GM04504 (cell line): ENCODE data around the gene TCERG1L.
"Not testable (repeated sequence)": the region's sequence is repeated elsewhere in the genome, so short reads cannot be mapped to it uniquely, and the experiment has no call there.

Experiments
- DNase-seq: peaks from one replicate; pipeline ENCODE4 v3.0.0-alpha.2; 2012; ENCODE audit warnings: low read depth

Gene TCERG1L

GRCh38 chr10:131100418-131101410 lies 210.8 kb downstream of the TCERG1L start:
- not testable (repeated sequence) for DNase-seq

DNA sequence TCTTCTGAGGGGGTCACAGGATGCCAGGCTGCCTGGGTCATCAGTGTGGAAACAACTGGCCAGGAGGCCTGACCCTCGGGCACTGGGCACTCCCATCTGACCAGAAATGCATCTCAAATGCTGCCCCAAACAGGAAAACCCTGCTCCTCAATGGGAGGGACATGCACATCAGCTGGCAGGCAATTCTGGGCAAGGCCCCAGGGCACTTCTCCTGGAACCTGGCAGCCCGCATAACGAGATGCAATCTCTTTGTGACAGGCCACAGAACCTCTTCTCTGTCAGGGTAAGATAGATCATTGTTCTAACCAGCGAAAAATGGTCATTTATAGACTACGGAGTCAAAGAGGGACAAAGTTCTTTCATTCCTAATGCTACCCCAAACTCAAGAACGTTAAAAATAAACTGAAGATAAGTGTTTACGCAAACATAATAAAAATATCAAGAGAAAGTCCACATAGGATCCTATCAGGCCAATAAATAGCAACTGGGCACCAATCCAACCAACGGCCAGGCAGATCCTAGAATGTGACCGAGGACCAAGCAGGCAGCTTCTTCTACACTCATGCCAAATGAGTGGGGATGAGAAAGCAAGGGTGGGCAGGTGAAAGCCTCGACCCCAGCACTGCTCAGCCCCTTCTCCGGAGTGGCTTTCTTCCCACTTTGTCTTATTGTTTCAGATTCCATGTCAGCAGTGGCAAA lies 212.3 kb downstream of the TCERG1L start:
- DNase-seq, result no peak

DNA sequence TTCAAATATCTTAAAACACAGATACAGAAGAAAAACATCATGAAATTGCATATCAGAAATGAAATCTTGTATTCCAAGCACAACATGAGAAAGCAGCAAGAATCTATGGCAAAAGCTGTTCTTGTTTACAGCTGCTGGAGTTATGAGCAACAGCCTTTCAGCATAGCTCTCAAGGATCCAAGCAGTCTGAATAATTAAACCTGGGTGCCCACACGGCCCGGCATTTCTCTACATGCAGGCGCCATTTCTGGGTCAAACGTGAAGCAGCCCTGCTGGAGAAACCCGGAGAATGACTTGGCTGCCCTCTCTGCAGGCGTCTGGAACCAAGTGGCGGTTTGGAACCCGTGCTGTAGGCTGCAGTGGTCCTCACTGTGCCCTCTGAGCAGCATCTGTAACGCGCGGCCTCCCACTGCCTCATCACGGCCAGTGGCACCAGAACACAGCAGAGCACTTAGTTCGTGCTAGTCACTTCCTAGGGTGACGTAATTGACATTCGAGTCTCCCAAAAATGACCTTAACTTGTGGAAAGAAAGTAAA lies 213.0 kb downstream of the TCERG1L start:
- no peak for DNase-seq

GRCh38 chr10:131096031-131096430 lies 215.5 kb downstream of the TCERG1L start:
- no peak for DNase-seq

DNA sequence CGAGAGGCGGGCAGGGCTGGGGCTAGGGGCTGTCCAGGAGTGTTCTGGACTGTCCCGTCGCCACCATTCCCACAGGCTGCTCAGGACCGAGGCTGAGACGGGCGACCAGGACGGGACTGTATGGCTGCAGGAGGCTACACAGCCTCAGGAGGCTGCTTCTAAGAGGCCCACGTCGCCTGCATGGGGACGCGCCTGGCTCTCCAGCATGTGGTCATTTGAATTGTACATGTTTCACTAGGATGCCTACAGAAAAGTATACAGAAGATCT lies 216.3 kb downstream of the TCERG1L start:
- no peak for DNase-seq

- no peak for DNase-seq
These were observed 216.8 kb downstream of the TCERG1L start for GRCh38 chr10:131094527-131095312.

GRCh38 chr10:131093795-131094366 lies 217.6 kb downstream of the TCERG1L start:
- no peak for DNase-seq

GRCh38 chr10:131093346-131093745 lies 218.2 kb downstream of the TCERG1L start:
- DNase-seq, result no peak

DNA sequence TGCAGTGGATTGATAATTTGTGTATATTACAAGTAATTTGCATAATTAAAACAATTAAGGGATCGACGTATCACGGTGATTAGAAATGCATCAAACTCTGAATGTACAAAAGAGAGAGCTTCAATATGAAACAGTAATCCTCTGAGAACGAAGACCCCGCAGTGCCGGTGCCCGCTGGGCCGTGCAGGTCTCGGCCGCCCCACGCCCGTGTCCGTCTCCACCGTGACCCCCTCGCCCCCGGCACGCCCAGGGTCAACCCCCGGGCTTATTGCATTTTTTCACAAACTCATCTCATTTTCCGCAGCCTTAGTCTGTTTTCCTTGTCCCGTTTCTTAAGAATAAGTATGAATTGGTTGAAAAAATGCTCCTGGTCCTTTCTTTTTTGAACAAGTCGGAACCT lies 218.6 kb downstream of the TCERG1L start:
- DNase-seq, result no peak

- DNase-seq, result no peak
These were observed 219.1 kb downstream of the TCERG1L start for GRCh38 chr10:131092386-131092785.

GRCh38 chr10:131091682-131092081 lies 219.8 kb downstream of the TCERG1L start:
- DNase-seq, result no peak

DNA sequence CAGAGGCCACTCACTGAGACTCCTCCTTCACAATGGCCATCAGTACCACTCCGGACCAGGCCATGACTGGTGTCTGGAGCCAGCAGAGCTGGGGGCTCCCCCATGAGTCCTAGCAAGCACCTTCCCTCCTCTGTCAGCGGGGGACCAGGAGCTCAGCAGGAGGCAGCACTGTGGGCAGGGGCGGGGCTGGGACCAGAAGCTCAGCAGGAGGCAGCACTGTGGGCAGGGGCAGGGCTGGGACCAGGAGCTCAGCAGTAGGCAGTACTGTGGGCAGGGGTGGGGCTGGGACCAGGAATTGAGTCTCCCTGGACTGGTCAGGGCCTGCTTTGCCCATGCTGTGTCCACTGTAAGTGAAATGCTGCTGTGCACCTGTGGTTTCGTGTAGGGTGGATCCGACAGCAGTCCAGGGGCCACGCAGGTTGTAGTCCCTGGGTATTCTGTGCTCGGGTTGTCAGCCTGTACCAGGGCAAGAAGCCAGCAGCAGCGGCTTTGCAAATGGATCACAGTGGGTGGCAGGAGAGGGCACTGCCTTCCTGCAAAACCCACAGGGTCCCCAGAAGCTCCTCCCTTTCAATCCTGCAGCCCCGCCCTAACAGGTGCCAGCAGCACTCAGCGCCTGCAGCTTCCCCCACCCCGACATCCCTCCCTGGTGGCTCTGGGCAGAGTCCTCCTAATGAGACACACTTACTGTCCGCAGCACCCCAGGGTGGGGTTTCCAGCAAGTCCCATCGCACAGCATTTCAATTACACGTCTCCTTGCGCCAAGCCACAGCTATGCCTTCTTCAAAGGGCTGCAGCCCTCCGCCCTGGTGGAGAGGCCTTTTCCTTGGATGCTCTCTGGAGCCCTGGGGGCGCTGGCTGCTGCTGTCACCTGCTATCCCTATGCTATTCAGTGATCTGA lies 220.5 kb downstream of the TCERG1L start:
- no peak for DNase-seq

DNA sequence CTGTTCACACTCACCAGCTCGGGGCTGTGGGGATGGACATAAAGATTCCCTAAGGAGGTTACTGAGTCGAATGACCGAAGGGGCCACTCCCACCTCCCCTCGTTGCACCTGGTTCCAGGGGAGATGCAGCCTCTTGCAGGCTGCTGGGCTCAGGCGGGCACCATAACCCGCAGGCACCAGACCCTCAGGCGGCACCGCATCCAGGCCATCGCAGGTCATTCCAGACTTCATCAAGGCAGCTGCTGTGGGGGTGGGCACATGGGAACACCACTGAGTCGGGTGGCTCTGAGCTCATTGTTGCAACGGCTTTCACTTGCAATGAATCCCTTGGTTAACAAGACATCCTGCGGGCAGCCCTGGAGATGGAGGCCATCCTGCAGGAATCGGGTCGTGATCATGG lies 221.7 kb downstream of the TCERG1L start:
- DNase-seq, result no peak

DNA sequence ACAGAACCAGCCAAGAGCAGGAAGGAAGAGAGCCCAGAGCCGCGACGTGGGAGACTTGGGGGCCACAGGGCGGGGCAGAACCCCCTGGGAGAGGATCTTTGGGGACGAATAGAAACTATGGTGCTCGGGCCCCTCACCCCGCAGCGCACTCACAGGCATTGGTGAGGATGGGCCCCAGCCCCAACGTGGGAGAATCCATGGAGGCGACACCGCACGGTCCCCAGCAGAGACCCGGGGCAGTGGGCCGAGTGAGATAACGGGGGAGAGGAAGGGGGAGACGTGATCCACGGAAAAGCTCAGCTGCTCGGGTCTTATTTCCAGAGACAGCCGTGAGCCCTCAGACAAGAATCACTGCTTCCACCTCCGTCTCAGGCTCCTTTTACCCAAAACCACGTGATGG lies 222.4 kb downstream of the TCERG1L start:
- DNase-seq, result no peak

DNA sequence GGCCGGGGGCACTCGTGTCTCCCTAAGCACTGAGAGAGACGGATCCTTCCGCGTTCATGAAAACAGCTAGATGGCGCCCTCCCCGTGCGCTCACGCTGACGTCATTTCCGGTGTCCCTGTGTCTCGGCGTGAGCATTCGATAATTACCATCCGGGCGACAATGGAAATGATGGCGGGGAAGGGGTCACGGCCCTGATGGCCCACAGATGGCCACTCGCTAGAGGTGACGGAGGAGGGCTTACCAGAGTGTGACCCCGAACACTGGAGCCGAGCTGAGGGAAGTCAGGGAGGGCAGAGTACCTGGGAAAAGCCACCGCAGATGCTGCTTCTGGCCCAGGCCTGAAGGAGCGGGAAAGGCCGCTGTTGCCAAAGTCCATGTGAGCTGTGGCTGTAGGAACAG lies 222.9 kb downstream of the TCERG1L start:
- DNase-seq, result no peak

DNA sequence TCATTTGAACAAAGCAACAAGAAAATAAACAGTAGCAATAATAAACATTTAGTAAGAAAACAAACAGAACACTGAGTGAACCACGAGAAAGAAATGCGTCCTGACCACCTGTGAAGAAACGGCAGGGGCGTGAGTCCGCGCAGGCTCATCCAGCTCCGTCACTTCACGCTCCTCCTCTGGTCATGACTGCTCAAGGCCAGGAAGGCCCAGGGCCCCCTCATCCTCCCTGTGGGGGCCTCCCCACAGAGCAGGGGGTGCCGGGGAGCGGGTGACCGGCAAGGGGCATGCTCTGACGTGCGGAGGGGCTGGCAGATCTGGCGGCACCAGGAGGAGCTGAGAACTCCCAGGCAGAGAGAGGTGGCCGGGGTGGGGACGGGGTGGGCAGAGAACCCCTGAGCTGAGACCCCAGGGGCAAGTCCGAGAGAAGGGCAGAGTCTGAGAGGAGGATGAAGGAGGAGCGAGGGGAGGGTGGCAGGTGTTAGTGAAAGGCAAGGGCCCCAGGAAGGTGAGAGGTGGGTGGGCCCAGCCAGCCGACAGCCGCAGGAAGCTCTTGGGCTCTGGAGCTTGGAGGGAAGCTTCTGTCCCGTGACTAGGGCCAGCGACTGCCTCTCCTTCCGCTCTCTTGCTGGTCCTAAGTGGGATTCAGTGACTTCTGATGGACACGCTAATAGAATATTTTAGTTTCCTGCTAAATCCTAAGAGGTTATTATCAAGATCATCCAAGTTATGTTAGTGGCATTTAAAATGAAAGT lies 223.9 kb downstream of the TCERG1L start:
- no peak for DNase-seq

GRCh38 chr10:131086511-131086910 lies 225.0 kb downstream of the TCERG1L start:
- no peak for DNase-seq

GRCh38 chr10:131086094-131086493 lies 225.4 kb downstream of the TCERG1L start:
- no peak for DNase-seq

GRCh38 chr10:131085091-131085860 lies 226.2 kb downstream of the TCERG1L start:
- no peak for DNase-seq

DNA sequence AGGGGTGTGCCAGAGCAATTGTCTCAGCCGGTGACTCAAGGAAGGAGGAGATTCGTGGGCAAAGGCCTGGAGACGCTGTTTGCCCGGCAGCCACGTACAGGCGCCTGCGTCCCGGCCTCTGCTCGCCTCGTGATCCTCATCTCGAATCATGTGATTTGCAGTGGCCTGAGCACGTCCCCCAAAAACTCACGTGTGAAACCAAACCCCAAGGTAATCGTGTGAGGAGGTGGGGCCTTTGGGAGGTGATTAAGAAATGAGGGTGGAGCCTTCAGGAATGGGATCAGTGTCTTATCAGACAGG lies 226.8 kb downstream of the TCERG1L start:
- no peak for DNase-seq
